H1 (cell line): Measurements from ENCODE around the gene WFDC1. TPM values are rescaled to one million over a fixed set of nuclear protein-coding genes. Genes with fewer than 3 reads are reported as not detected.

Experiments
- EGR1 ChIP-seq: IDR thresholded peaks from 2 replicates; pipeline ENCODE4 v1.6.1; 2011; ENCODE audit warnings: low read depth, low read length, borderline replicate concordance
- HDAC6 ChIP-seq: IDR thresholded peaks from one replicate; pipeline ENCODE4 v1.7.1; 2012; ENCODE audit warnings: low read depth, mild to moderate bottlenecking, inconsistent platforms, low read length, moderate library complexity
- PHF8 ChIP-seq: fragments of 200-600 bp; sonication (generic); conservative IDR thresholded peaks from 2 replicates; pipeline ENCODE4 v1.7.1; 2012; ENCODE audit warnings: low read depth, mild to moderate bottlenecking, inconsistent platforms, low read length, moderate library complexity
- RAD21 ChIP-seq, 2 experiments: IDR thresholded peaks in 1 of 2; conservative IDR thresholded peaks in 1 of 2; 2 replicates each; pipeline ENCODE4 v1.6.1; 2011; ENCODE audit warnings: low read depth in 2 of 2, low read length in 2 of 2, improper control_type of control experiment in 1 of 2, inconsistent platforms in 1 of 2, mild to moderate bottlenecking in 1 of 2, moderate library complexity in 1 of 2
- RNF2 ChIP-seq: fragments of 200-900, 300-1000 bp; sonication (generic); IDR thresholded peaks from 2 replicates; pipeline ENCODE4 v1.7.1; 2016; ENCODE audit warnings: borderline replicate concordance, low read depth, mild to moderate bottlenecking, antibody characterized with exemption, low read length; ENCODE audit not compliant: poor library complexity, severe bottlenecking; ENCODE audit errors: missing control alignments
- SIRT6 ChIP-seq: IDR thresholded peaks from one replicate; pipeline ENCODE4 v1.7.1; 2012; ENCODE audit warnings: low read length, inconsistent platforms
- polyA plus RNA-seq, 7 experiments: library from polyadenylated mRNA; depleted of rRNA in 3 of 7; stranded (reverse) in 5 of 7; unstranded in 2 of 7; fragments of >200 nt in 5 of 7; fragments of 200-250 nt in 2 of 7; gene quantifications; 1 replicate in 5 of 7; 2 replicates in 1 of 7; 4 replicates in 1 of 7; pipeline versions ENCODE4 v1.2.1 to v1.2.3, GENCODE V29; 2011 to 2013; ENCODE audit warnings: missing spikeins in 2 of 7, mixed read lengths in 2 of 7
- total RNA-seq: library from RNA; stranded (reverse); fragmentation: NEBNext Ultra II Directional; extraction: Animal tissue kit (Norgen Biotek cat#: 25700); gene quantifications from 2 replicates; pipeline ENCODE4 v1.2.1, GENCODE V29; 2021

WFDC1 gene
- total and polyA plus RNA-seq, 2 of the 8 experiments (the other 6 are each of a cell fraction or from before 2014, with no cell fraction given): 0.70 to 1.1 TPM

- no peak for TF ChIP-seq PHF8
- no peak for TF ChIP-seq EGR1
- no peak for TF ChIP-seq RAD21 (IDR thresholded peaks at IDR 0.05 in 1 of 2, conservative IDR thresholded peaks at IDR 0.05 in 1 of 2; ENCODE audit: low read depth in 2 of 2, low read length in 2 of 2)
- TF ChIP-seq SIRT6: no peak
- no peak for TF ChIP-seq RNF2
- TF ChIP-seq HDAC6: no peak
These were observed 19.0 kb upstream of the WFDC1 start (continued) for GRCh38 chr16:84275585-84276151.
